Neuronal stem cell (in vitro differentiated cells): Measurements from ENCODE around the gene HECW1.

Source experiments
- DNase-seq: peaks from one replicate; pipeline ENCODE4 v3.0.0-alpha.2; 2013; ENCODE audit warnings: low spot score
- H2AFZ ChIP-seq: one replicate; pipeline ENCODE4 v1.6.1; 2013; ENCODE audit warnings: mild to moderate bottlenecking, low read length, inconsistent platforms
- H2AK5ac ChIP-seq: 2 replicates; pipeline ENCODE4 v1.6.1; 2013; ENCODE audit warnings: low read depth, mild to moderate bottlenecking, inconsistent platforms, low read length, moderate library complexity, mixed read lengths
- H2BK120ac ChIP-seq: 2 replicates; pipeline ENCODE4 v1.6.1; 2013; ENCODE audit warnings: low read depth, mild to moderate bottlenecking, inconsistent platforms, low read length, moderate library complexity, mixed read lengths
- H2BK12ac ChIP-seq: one replicate; pipeline ENCODE4 v1.6.1; 2013; ENCODE audit warnings: low read length, inconsistent platforms
- H2BK15ac ChIP-seq: 2 replicates; pipeline ENCODE4 v1.6.1; 2013; ENCODE audit warnings: mild to moderate bottlenecking, low read length, inconsistent platforms, mixed read lengths
- H2BK5ac ChIP-seq: one replicate; pipeline ENCODE4 v1.6.1; 2013; ENCODE audit warnings: inconsistent platforms, mild to moderate bottlenecking, low read length, moderate library complexity
- H3K14ac ChIP-seq: one replicate; pipeline ENCODE4 v1.6.1; 2013; ENCODE audit warnings: low read length, inconsistent platforms
- H3K18ac ChIP-seq: 2 replicates; pipeline ENCODE4 v1.6.1; 2013; ENCODE audit warnings: low read length, inconsistent platforms
- H3K23ac ChIP-seq: 2 replicates; pipeline ENCODE4 v1.6.1; 2013; ENCODE audit warnings: low read depth, mild to moderate bottlenecking, mixed read lengths, low read length, inconsistent platforms; ENCODE audit not compliant: poor library complexity
- H3K27ac ChIP-seq: replicated peaks from 3 replicates; pipeline ENCODE4 v1.5.1; 2013; ENCODE audit warnings: low read length, inconsistent platforms
- H3K27me3 ChIP-seq, 3 experiments: 2 replicates each; pipeline ENCODE4 v1.6.1; 2013; ENCODE audit warnings: low read length in 3 of 3, mild to moderate bottlenecking in 2 of 3, inconsistent platforms in 1 of 3, low read depth in 1 of 3, mixed read lengths in 1 of 3, moderate library complexity in 1 of 3; ENCODE audit not compliant: control insufficient read depth in 3 of 3, insufficient read depth in 3 of 3
- H3K36me3 ChIP-seq, 2 donors: replicated peaks in 1 of 2; 2 replicates each; pipeline ENCODE4 v1.6.1; 2013; ENCODE audit warnings: low read length in 2 of 2; ENCODE audit not compliant: control insufficient read depth in 2 of 2, insufficient read depth in 2 of 2
- H3K4ac ChIP-seq: 2 replicates; pipeline ENCODE4 v1.6.1; 2013; ENCODE audit warnings: inconsistent platforms, mild to moderate bottlenecking, low read length, moderate library complexity
- H3K4me1 ChIP-seq, 2 donors: 1 replicate in 1 of 2; 2 replicates in 1 of 2; pipeline ENCODE4 v1.6.1; 2013; ENCODE audit warnings: low read length in 2 of 2, low read depth in 1 of 2; ENCODE audit not compliant: control insufficient read depth in 2 of 2, insufficient read depth in 1 of 2
- H3K4me2 ChIP-seq: one replicate; pipeline ENCODE4 v1.6.1; 2013; ENCODE audit warnings: mild to moderate bottlenecking, low read length, inconsistent platforms; ENCODE audit not compliant: insufficient read depth, poor library complexity, severe bottlenecking
- H3K4me3 ChIP-seq, 2 donors: 2 replicates each; pipeline ENCODE4 v1.5.1; 2013; ENCODE audit warnings: low read length in 2 of 2, mild to moderate bottlenecking in 2 of 2, inconsistent platforms in 1 of 2, moderate library complexity in 1 of 2
- H3K79me1 ChIP-seq: one replicate; pipeline ENCODE4 v1.6.1; 2013; ENCODE audit warnings: low read depth, mild to moderate bottlenecking, inconsistent platforms, low read length, moderate library complexity
- H3K9ac ChIP-seq: one replicate; pipeline ENCODE4 v1.6.1; 2013; ENCODE audit warnings: mild to moderate bottlenecking, low read depth, low read length, inconsistent platforms; ENCODE audit not compliant: poor library complexity
- H3K9me3 ChIP-seq, 2 donors: replicated peaks in 1 of 2; 2 replicates each; pipeline versions ENCODE3 to v1.6.1; 2013; ENCODE audit warnings: low read length in 2 of 2, mild to moderate bottlenecking in 2 of 2, inconsistent platforms in 1 of 2, low read depth in 1 of 2, mixed read lengths in 1 of 2, moderate library complexity in 1 of 2; ENCODE audit not compliant: control insufficient read depth in 2 of 2, insufficient read depth in 1 of 2
- H4K8ac ChIP-seq: one replicate; pipeline ENCODE4 v1.6.1; 2013; ENCODE audit warnings: low read depth, mild to moderate bottlenecking, inconsistent platforms, low read length, moderate library complexity
- H4K91ac ChIP-seq: one replicate; pipeline ENCODE4 v1.6.1; 2013; ENCODE audit warnings: low read length, low read depth, mild to moderate bottlenecking, inconsistent platforms; ENCODE audit not compliant: poor library complexity
- WGBS, 2 donors: extraction: QIAGEN DNeasy Blood & Tissue Kit; methylation state at CpG; one replicate each; pipeline ENCODE4 v1.1.7; 2013; ENCODE audit warnings: missing lambda C conversion rate in 2 of 2, mixed read lengths in 1 of 2; ENCODE audit not compliant: insufficient read length in 2 of 2, insufficient replicate concordance in 1 of 2; ENCODE audit errors: extremely low coverage in 2 of 2; 5-methylcytosine and 5-hydroxymethylcytosine counted together

HECW1 gene

DNA sequence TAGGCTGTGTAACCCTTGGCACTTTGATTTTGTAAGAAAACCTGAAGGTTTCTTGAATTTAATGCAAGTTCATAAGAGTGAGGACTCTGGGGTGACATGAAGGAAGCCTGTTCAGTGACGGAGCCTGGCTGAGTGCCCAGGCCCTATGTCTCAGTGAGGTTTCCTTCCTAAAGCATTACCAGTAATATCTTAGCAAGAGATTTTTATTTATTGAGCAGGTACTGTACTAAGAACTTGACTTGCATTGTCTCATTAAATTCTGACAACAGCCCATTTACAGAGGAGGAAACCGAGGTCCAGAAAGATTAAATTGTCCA is 197.2 kb downstream of the HECW1 start:
- Histone ChIP-seq H4K91ac (no peak overlapping the region), H3K79me1 (no peaks in the 10 kb centered on the region), H3K18ac (no peak overlapping the region), H3K27ac (no peak overlapping the region), H2BK120ac (no peak overlapping the region), H3K4me1 (peaks cover 0 to 2% of the 10 kb centered on the region in 2 donors), H2BK12ac (no peak overlapping the region), H4K8ac (no peak overlapping the region), H3K14ac (no peak overlapping the region), H2BK5ac (no peak overlapping the region), H3K36me3 (no peaks in the 10 kb centered on the region), H3K9me3 (no peaks in the 10 kb centered on the region), H2AK5ac (no peak overlapping the region), H2AFZ (no peak overlapping the region), H3K9ac (no peak overlapping the region), H3K4ac (no peak overlapping the region), H3K4me2 (no peak overlapping the region), H3K23ac (no peak overlapping the region), H2BK15ac (no peak overlapping the region), H3K27me3 (no peaks in the 10 kb centered on the region), H3K4me3 (no peak overlapping the region)
- no peak for DNase-seq
- WGBS, 2 donors = no CpG with 5 or more reads among the region's 2 CpGs

DNA sequence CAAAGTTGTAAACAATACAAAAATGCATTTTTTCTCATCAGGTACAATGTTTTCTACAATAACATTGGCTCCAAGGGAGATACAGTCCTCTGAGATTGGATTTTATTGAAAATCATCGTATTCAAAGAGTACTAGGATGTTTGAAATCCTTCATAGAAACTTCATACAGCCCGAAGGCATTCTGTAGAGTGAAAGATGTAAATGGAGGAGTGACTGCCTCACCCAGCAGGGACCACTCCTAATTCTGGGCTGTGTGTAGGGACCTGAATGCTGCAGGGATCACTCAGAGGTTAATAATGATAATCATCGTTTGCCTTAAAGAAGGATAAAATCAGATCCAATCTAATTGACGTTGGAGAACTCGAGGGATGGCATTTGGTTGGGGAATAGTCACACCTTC is 198.6 kb downstream of the HECW1 start:
- H2BK5ac ChIP-seq = no peak overlapping the region
- peak overlapping the region; percentile 23 for H2AFZ ChIP-seq
- no peak overlapping the region for H2AK5ac ChIP-seq
- H2BK15ac ChIP-seq = no peak overlapping the region
- no peaks in the 10 kb centered on the region for H3K36me3 ChIP-seq
- no peak overlapping the region for H3K18ac ChIP-seq
- no peak overlapping the region for H3K4me3 ChIP-seq
- H3K4me2 ChIP-seq = no peak overlapping the region
- no peak overlapping the region for H4K91ac ChIP-seq
- no CpG with 5 or more reads among the region's 5 CpGs for WGBS, 2 donors
- H2BK120ac ChIP-seq = no peak overlapping the region
- H2BK12ac ChIP-seq = no peak overlapping the region
- no peak overlapping the region for H3K14ac ChIP-seq
- H3K4ac ChIP-seq = no peak overlapping the region
- H3K23ac ChIP-seq = no peak overlapping the region
- peaks cover 0 to 2% of the 10 kb centered on the region in 2 donors for H3K4me1 ChIP-seq
- H3K27me3 ChIP-seq = no peaks in the 10 kb centered on the region
- no peak for DNase-seq
- H3K9me3 ChIP-seq = no peaks in the 10 kb centered on the region
- no peak overlapping the region for H4K8ac ChIP-seq
- H3K27ac ChIP-seq = no peak overlapping the region
- H3K79me1 ChIP-seq = no peaks in the 10 kb centered on the region
- no peak overlapping the region for H3K9ac ChIP-seq

DNA sequence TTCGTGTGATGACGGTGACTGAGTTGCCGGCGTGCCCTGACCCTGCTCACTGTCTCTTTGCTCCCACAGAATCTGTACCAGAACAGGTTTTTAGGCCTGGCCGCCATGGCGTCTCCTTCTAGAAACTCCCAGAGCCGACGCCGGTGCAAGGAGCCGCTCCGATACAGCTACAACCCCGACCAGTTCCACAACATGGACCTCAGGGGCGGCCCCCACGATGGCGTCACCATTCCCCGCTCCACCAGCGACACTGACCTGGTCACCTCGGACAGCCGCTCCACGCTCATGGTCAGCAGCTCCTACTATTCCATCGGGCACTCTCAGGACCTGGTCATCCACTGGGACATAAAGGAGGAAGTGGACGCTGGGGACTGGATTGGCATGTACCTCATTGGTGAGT is 199.2 kb downstream of the HECW1 start:
- no peaks in the 10 kb centered on the region for H3K9me3 ChIP-seq
- H3K18ac ChIP-seq = no peak overlapping the region
- WGBS, 2 donors = no CpG with 5 or more reads among the region's 22 CpGs
- H2AFZ ChIP-seq = peak overlapping the region; percentile 23
- H3K79me1 ChIP-seq = no peaks in the 10 kb centered on the region
- peaks cover under 1 to 2% of the 10 kb centered on the region in 2 donors for H3K4me1 ChIP-seq
- H2BK12ac ChIP-seq = no peak overlapping the region
- no peak overlapping the region for H3K27ac ChIP-seq
- peak overlapping the region in 1 of 2 donors; percentile 11 for H3K4me3 ChIP-seq
- H3K9ac ChIP-seq = no peak overlapping the region
- H4K91ac ChIP-seq = no peak overlapping the region
- no peak overlapping the region for H2BK5ac ChIP-seq
- DNase-seq = no peak
- H3K27me3 ChIP-seq = no peaks in the 10 kb centered on the region
- no peaks in the 10 kb centered on the region for H3K36me3 ChIP-seq
- no peak overlapping the region for H3K4ac ChIP-seq
- H4K8ac ChIP-seq = no peak overlapping the region
- H3K14ac ChIP-seq = no peak overlapping the region
- H3K23ac ChIP-seq = no peak overlapping the region
- no peak overlapping the region for H2BK15ac ChIP-seq
- no peak overlapping the region for H2AK5ac ChIP-seq
- H2BK120ac ChIP-seq = no peak overlapping the region
- no peak overlapping the region for H3K4me2 ChIP-seq

DNA sequence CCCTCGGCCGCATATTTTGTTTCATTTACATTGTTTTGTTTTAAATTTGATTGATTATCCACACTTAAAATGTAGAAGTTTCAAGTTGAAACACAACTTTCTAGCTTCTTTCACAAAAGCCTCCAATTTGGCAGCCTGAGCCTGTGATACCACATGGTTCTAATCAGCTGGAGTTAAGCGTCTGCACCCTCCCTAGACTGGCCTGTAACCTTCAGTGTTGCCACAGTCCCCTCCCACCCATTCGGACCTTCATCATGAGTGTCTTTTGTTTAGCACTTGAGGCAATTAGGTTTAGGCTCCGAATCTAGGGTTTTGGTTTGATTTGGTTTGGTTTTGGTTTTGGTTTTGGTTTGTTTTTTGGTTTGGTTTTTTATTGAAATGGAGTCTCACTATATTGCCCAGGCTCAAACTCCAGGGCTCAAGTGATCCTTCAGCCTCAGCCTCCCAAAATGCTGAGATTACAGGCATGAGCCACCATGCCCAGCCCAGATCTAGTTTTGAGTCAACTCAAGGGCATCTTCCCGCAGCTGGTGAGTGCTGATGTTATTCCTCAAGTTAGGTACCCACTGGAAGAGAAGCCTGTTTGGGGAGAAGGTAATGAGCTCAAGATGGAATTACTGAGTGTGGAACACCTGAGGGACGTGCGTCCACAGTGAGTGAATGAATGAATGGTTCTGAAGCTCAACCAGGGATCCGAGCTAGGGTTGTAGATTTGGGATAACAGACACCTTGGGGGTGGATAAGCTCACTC is 201.4 kb downstream of the HECW1 start:
- H3K9ac ChIP-seq = no peak overlapping the region
- H3K36me3 ChIP-seq = no peaks in the 10 kb centered on the region
- no peak overlapping the region for H3K23ac ChIP-seq
- H2BK5ac ChIP-seq = no peak overlapping the region
- DNase-seq = no peak
- peaks cover 5 to 7% of the 10 kb centered on the region in 2 donors for H3K4me1 ChIP-seq
- H4K91ac ChIP-seq = no peak overlapping the region
- no peak overlapping the region for H3K4me2 ChIP-seq
- WGBS, 2 donors = 100% methylated on average over 1 of the region's 9 CpGs; no CpG with 5 or more reads in 1 of the 2 donors
- H3K9me3 ChIP-seq = no peaks in the 10 kb centered on the region
- no peak overlapping the region for H2BK12ac ChIP-seq
- no peaks in the 10 kb centered on the region for H3K79me1 ChIP-seq
- H3K4ac ChIP-seq = no peak overlapping the region
- H3K27me3 ChIP-seq = no peaks in the 10 kb centered on the region
- no peak overlapping the region for H3K18ac ChIP-seq
- H2AK5ac ChIP-seq = no peak overlapping the region
- no peak overlapping the region for H2AFZ ChIP-seq
- no peak overlapping the region for H2BK120ac ChIP-seq
- H3K14ac ChIP-seq = no peak overlapping the region
- H3K27ac ChIP-seq = no peak overlapping the region
- H3K4me3 ChIP-seq = no peak overlapping the region
- no peak overlapping the region for H4K8ac ChIP-seq
- H2BK15ac ChIP-seq = no peak overlapping the region
